Measurements from ENCODE around the gene C9orf78. TPM values are rescaled to one million over a fixed set of nuclear protein-coding genes. Genes with fewer than 3 reads are reported as not detected.

Gene C9orf78
- total and polyA plus RNA-seq, 2 donors = 76.8 to 95.0 TPM

DNA sequence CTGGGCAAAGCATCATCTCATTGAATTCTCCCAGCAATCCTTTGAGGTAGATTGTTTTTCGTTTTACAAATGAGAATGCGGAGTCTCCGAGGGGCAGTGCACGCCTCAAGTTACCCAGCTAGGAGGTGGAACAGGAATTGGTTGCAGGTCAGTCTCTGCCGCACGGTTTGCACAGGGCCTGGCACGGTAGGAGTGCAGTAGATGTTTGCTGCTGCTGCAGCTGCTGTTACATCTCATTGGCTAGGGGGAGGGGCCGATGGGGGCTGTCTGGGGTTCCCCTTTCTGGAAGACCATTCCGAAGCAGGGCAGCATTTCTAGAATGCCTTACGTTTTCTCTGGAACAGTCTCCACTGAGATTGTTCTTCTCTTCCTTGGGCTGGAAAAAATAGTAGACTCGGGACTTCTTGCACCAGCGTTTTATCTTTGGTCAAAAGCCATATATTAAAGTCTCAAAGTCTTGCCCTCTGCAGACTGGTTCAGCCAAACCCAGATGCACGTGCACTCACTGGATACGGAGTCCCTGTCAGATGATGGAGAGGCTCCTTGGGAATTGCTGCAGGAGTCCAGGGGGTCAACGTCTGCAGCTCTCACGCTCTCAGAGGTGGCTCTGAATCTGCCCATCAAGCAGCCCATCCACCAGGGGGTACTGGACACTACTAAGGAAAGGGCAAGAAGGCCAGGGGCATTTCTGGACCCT lies 1.4 kb upstream of the C9orf78 start:
- Histone ChIP-seq H3K36me3 (ENCODE audit: control insufficient read depth in 2 of 2, insufficient read depth in 2 of 2, low read length in 1 of 2) (peaks cover 11 to 42% of the 10 kb centered on the region in 2 donors), H3K4me3 (ENCODE audit: low read length in 2 of 2) (peak overlapping the region; percentile 73 to 96), H3K4me1 (ENCODE audit: control insufficient read depth in 2 of 2, insufficient read depth in 2 of 2, low read length in 2 of 2) (peaks cover 38 to 59% of the 10 kb centered on the region in 2 donors), H3K27me3 (ENCODE audit: control insufficient read depth in 2 of 2, insufficient read depth in 1 of 2, low read length in 1 of 2) (no peaks in the 10 kb centered on the region), H3K27ac (ENCODE audit: low read depth in 1 of 2, low read length in 1 of 2) (peak overlapping the region; percentile 67 to 83), H3K9me3 (ENCODE audit: control insufficient read depth in 2 of 2, insufficient read depth in 1 of 2, low read length in 1 of 2) (peaks cover 0 to 10% of the 10 kb centered on the region in 2 donors)
- 25% methylated on average over 16 of the region's 16 CpGs for WGBS
- peak in 3 of 9 donors; percentile 31 to 60 (median 36) for DNase-seq (ENCODE audit: low read depth in 6 of 9, low spot score in 9 of 9)

DNA sequence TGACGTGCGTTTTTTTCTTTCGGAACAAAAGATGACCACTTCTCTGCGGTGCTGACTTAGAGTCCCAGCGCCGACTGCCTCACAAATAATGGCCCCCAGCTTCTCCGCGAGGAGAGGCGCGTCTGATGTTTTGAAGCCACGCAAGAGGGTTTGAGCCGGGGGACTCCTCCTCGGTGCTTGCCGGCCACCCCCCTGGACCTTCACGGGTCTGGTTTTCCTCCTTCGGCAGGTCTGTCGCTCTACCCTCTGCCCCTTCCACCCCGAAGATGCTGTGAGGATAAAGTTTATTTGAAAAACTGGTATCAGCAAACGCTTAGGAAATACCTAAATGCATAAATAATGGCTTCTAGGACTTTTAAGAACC lies 767 bp upstream of the C9orf78 start:
- peaks cover 35 to 54% of the 10 kb centered on the region in 2 donors for H3K4me1 ChIP-seq (ENCODE audit: control insufficient read depth in 2 of 2, insufficient read depth in 2 of 2, low read length in 2 of 2)
- no peaks in the 10 kb centered on the region for H3K27me3 ChIP-seq (ENCODE audit: control insufficient read depth in 2 of 2, insufficient read depth in 1 of 2, low read length in 1 of 2)
- peak overlapping the region; percentile 83 to 89 for H3K27ac ChIP-seq (ENCODE audit: low read depth in 1 of 2, low read length in 1 of 2)
- WGBS = under 1% methylated on average over 19 of the region's 19 CpGs
- no peak for DNase-seq (ENCODE audit: low read depth in 6 of 9, low spot score in 9 of 9)
- H3K9me3 ChIP-seq (ENCODE audit: control insufficient read depth in 2 of 2, insufficient read depth in 1 of 2, low read length in 1 of 2) = peaks cover 0 to 10% of the 10 kb centered on the region in 2 donors
- H3K36me3 ChIP-seq (ENCODE audit: control insufficient read depth in 2 of 2, insufficient read depth in 2 of 2, low read length in 1 of 2) = peaks cover 16 to 44% of the 10 kb centered on the region in 2 donors
- H3K4me3 ChIP-seq (ENCODE audit: low read length in 2 of 2) = peak overlapping the region; percentile 73 to 96

DNA sequence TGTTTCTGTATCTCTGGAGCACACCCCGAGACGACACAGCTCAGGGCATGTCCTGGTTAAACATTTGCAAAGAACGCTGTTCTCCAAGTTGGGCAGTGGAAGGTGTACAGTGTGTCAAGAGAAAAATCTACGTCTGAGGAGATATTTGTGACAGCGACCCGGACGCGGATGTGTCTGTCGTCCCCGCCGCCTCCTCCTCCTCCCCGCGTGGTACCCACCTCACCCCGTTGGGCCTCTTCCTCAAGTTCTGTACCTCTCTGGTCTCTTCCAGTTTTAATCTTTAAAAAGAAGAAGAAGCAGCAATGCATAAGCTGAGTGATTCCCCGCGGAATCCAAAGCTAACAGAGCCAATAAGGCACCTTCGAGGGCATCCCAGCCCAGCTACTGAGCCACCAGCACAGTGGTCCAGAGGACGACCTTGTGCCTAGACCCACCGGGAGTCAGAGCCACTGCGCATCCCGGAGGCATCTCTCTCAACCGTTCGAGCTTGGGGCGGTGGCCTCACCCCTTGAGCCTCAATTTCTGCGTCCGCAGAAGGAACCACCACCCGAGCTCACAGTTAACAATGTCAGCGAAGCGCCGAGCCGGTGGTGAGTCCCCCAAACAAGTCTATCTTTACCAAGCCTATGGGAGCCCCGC lies 467 bp downstream of the C9orf78 start:
- Histone ChIP-seq H3K27me3 (ENCODE audit: control insufficient read depth in 2 of 2, insufficient read depth in 1 of 2, low read length in 1 of 2) (no peaks in the 10 kb centered on the region), H3K4me3 (ENCODE audit: low read length in 2 of 2) (peak overlapping the region; percentile 96 to 99), H3K4me1 (ENCODE audit: control insufficient read depth in 2 of 2, insufficient read depth in 2 of 2, low read length in 2 of 2) (peaks cover 29 to 44% of the 10 kb centered on the region in 2 donors), H3K36me3 (ENCODE audit: control insufficient read depth in 2 of 2, insufficient read depth in 2 of 2, low read length in 1 of 2) (peaks cover 27 to 56% of the 10 kb centered on the region in 2 donors), H3K9me3 (ENCODE audit: control insufficient read depth in 2 of 2, insufficient read depth in 1 of 2, low read length in 1 of 2) (peaks cover 0 to 6% of the 10 kb centered on the region in 2 donors), H3K27ac (ENCODE audit: low read depth in 1 of 2, low read length in 1 of 2) (peak overlapping the region; percentile 77 to 81)
- 3% methylated on average over 32 of the region's 32 CpGs for WGBS
- DNase-seq (ENCODE audit: low read depth in 6 of 9, low spot score in 9 of 9) = peak in 2 of 9 donors; percentile 31 to 54

- DNase-seq (ENCODE audit: low read depth in 6 of 9, low spot score in 9 of 9) = no peak
- no peak overlapping the region for H3K27ac ChIP-seq (ENCODE audit: low read depth in 1 of 2, low read length in 1 of 2)
- H3K36me3 ChIP-seq (ENCODE audit: control insufficient read depth in 2 of 2, insufficient read depth in 2 of 2, low read length in 1 of 2) = peaks cover 43 to 71% of the 10 kb centered on the region in 2 donors
- H3K9me3 ChIP-seq (ENCODE audit: control insufficient read depth in 2 of 2, insufficient read depth in 1 of 2, low read length in 1 of 2) = peaks cover 0 to 6% of the 10 kb centered on the region in 2 donors
- H3K4me3 ChIP-seq (ENCODE audit: low read length in 2 of 2) = no peak overlapping the region
- H3K4me1 ChIP-seq (ENCODE audit: control insufficient read depth in 2 of 2, insufficient read depth in 2 of 2, low read length in 2 of 2) = peaks cover 17 to 28% of the 10 kb centered on the region in 2 donors
- no peaks in the 10 kb centered on the region for H3K27me3 ChIP-seq (ENCODE audit: control insufficient read depth in 2 of 2, insufficient read depth in 1 of 2, low read length in 1 of 2)
- 93% methylated on average over 1 of the region's 1 CpG for WGBS
These were observed 2.1 kb downstream of the C9orf78 start for GRCh38 chr9:129832982-129833381.

GRCh38 chr9:129828969-129829368 lies 6.1 kb downstream of the C9orf78 start:
- Histone ChIP-seq H3K4me1 (ENCODE audit: control insufficient read depth in 2 of 2, insufficient read depth in 2 of 2, low read length in 2 of 2) (peaks cover 2 to 3% of the 10 kb centered on the region in 2 donors), H3K9me3 (ENCODE audit: control insufficient read depth in 2 of 2, insufficient read depth in 1 of 2, low read length in 1 of 2) (no peaks in the 10 kb centered on the region), H3K4me3 (ENCODE audit: low read length in 2 of 2) (no peak overlapping the region), H3K27me3 (ENCODE audit: control insufficient read depth in 2 of 2, insufficient read depth in 1 of 2, low read length in 1 of 2) (no peaks in the 10 kb centered on the region), H3K27ac (ENCODE audit: low read depth in 1 of 2, low read length in 1 of 2) (no peak overlapping the region), H3K36me3 (ENCODE audit: control insufficient read depth in 2 of 2, insufficient read depth in 2 of 2, low read length in 1 of 2) (peaks cover 49 to 73% of the 10 kb centered on the region in 2 donors)
- DNase-seq (ENCODE audit: low read depth in 6 of 9, low spot score in 9 of 9) = no peak
- WGBS = 99% methylated on average over 10 of the region's 10 CpGs

GRCh38 chr9:129828051-129828450 lies 7.0 kb downstream of the C9orf78 start:
- H3K36me3 ChIP-seq (ENCODE audit: control insufficient read depth in 2 of 2, insufficient read depth in 2 of 2, low read length in 1 of 2) = peaks cover 45 to 66% of the 10 kb centered on the region in 2 donors
- H3K27ac ChIP-seq (ENCODE audit: low read depth in 1 of 2, low read length in 1 of 2) = no peak overlapping the region
- H3K9me3 ChIP-seq (ENCODE audit: control insufficient read depth in 2 of 2, insufficient read depth in 1 of 2, low read length in 1 of 2) = no peaks in the 10 kb centered on the region
- WGBS = 82% methylated on average over 9 of the region's 9 CpGs
- no peak for DNase-seq (ENCODE audit: low read depth in 6 of 9, low spot score in 9 of 9)
- H3K27me3 ChIP-seq (ENCODE audit: control insufficient read depth in 2 of 2, insufficient read depth in 1 of 2, low read length in 1 of 2) = no peaks in the 10 kb centered on the region
- peaks cover 2 to 5% of the 10 kb centered on the region in 2 donors for H3K4me1 ChIP-seq (ENCODE audit: control insufficient read depth in 2 of 2, insufficient read depth in 2 of 2, low read length in 2 of 2)
- no peak overlapping the region for H3K4me3 ChIP-seq (ENCODE audit: low read length in 2 of 2)

GRCh38 chr9:129826759-129827158 lies 8.3 kb downstream of the C9orf78 start:
- no peak for DNase-seq (ENCODE audit: low read depth in 6 of 9, low spot score in 9 of 9)
- H3K4me3 ChIP-seq (ENCODE audit: low read length in 2 of 2) = no peak overlapping the region
- H3K27me3 ChIP-seq (ENCODE audit: control insufficient read depth in 2 of 2, insufficient read depth in 1 of 2, low read length in 1 of 2) = no peaks in the 10 kb centered on the region
- H3K9me3 ChIP-seq (ENCODE audit: control insufficient read depth in 2 of 2, insufficient read depth in 1 of 2, low read length in 1 of 2) = no peaks in the 10 kb centered on the region
- H3K27ac ChIP-seq (ENCODE audit: low read depth in 1 of 2, low read length in 1 of 2) = no peak overlapping the region
- peaks cover 51 to 62% of the 10 kb centered on the region in 2 donors for H3K36me3 ChIP-seq (ENCODE audit: control insufficient read depth in 2 of 2, insufficient read depth in 2 of 2, low read length in 1 of 2)
- H3K4me1 ChIP-seq (ENCODE audit: control insufficient read depth in 2 of 2, insufficient read depth in 2 of 2, low read length in 2 of 2) = peaks cover 7 to 11% of the 10 kb centered on the region in 2 donors
- WGBS = 93% methylated on average over 1 of the region's 1 CpG

DNA sequence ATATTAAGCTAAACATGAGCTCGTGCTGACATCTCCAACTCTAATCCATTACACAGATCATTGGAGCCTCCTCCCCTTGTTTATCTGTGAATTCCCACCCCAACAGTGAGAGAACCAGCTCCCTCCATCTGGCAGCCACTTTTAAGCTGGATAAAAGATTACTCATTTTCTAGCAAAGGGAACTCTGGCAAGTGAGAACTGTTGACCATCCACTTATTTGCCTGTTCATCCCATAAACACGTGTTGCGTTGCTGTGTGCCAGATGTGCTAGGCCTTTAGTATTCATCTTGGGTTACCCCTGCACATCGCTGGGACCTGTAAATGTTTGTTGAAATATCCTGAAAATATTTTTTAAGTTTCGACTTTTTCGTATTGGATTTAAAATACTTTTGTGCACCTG lies 8.7 kb downstream of the C9orf78 start:
- Histone ChIP-seq H3K9me3 (ENCODE audit: control insufficient read depth in 2 of 2, insufficient read depth in 1 of 2, low read length in 1 of 2) (no peaks in the 10 kb centered on the region), H3K4me1 (ENCODE audit: control insufficient read depth in 2 of 2, insufficient read depth in 2 of 2, low read length in 2 of 2) (peaks cover 7 to 11% of the 10 kb centered on the region in 2 donors), H3K27ac (ENCODE audit: low read depth in 1 of 2, low read length in 1 of 2) (no peak overlapping the region), H3K27me3 (ENCODE audit: control insufficient read depth in 2 of 2, insufficient read depth in 1 of 2, low read length in 1 of 2) (no peaks in the 10 kb centered on the region), H3K4me3 (ENCODE audit: low read length in 2 of 2) (no peak overlapping the region), H3K36me3 (ENCODE audit: control insufficient read depth in 2 of 2, insufficient read depth in 2 of 2, low read length in 1 of 2) (peaks cover 49 to 62% of the 10 kb centered on the region in 2 donors)
- DNase-seq (ENCODE audit: low read depth in 6 of 9, low spot score in 9 of 9) = no peak
- 98% methylated on average over 6 of the region's 6 CpGs for WGBS

DNA sequence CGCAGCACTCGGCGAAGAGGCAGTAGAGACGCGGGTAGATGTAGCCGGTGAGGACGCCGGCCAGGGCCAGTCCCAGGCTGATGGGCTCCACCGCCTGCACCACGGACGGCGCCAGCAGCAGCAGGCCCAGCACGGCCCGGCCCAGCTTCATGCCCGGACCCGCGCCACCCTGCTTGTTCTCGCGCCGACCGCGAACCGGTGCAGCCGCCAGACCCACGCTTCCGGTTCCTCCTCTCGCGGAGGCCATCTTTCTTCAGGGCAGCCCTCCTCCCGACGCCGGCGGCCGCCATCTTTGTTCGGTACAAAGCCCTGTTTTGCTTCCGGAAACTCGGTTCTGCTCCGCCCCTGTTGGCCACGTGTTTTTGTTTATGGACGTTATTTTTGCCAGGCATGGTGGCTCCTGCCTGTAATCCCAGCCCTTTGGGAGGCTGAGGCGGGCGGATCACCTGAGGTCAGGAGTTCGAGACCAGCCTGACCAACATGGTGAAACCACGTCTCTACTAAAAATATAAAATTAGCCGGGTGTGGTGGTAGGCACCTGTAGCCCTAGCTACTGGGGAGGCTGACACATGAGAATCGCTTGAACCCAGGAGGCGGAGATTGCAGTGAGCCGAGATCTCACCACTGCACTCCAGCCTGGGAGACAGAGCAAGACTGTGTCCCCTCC lies 11.0 kb downstream of the C9orf78 start, which contains the start of gene TOR1A:
Gene TOR1A, minus strand, starts transcription at position 202 of the 667 bp plus-strand sequence. Its CDS starts 51 bp downstream, at position 151.
- Histone ChIP-seq H3K27ac (ENCODE audit: low read depth in 1 of 2, low read length in 1 of 2) (peak within 1 kb of the TSS; percentile 51 to 80), H3K4me3 (ENCODE audit: low read length in 2 of 2) (peak within 1 kb of the TSS; percentile 66 to 96), H3K9me3 (ENCODE audit: control insufficient read depth in 2 of 2, insufficient read depth in 1 of 2, low read length in 1 of 2) (no peaks in the 10 kb centered on the region), H3K27me3 (ENCODE audit: control insufficient read depth in 2 of 2, insufficient read depth in 1 of 2, low read length in 1 of 2) (no peaks in the 10 kb centered on the region), H3K36me3 (ENCODE audit: control insufficient read depth in 2 of 2, insufficient read depth in 2 of 2, low read length in 1 of 2) (peaks cover 47 to 55% of the 10 kb centered on the region in 2 donors), H3K4me1 (ENCODE audit: control insufficient read depth in 2 of 2, insufficient read depth in 2 of 2, low read length in 2 of 2) (peaks cover 7 to 11% of the 10 kb centered on the region in 2 donors)
- WGBS = 5% methylated on average over 47 of the region's 47 CpGs
- DNase-seq (ENCODE audit: low read depth in 6 of 9, low spot score in 9 of 9) = peak; percentile 79 to 95 (median 84)

Data from thymus (tissue), 11 donors.